Measurements from ENCODE around the gene TTC3.

DNA sequence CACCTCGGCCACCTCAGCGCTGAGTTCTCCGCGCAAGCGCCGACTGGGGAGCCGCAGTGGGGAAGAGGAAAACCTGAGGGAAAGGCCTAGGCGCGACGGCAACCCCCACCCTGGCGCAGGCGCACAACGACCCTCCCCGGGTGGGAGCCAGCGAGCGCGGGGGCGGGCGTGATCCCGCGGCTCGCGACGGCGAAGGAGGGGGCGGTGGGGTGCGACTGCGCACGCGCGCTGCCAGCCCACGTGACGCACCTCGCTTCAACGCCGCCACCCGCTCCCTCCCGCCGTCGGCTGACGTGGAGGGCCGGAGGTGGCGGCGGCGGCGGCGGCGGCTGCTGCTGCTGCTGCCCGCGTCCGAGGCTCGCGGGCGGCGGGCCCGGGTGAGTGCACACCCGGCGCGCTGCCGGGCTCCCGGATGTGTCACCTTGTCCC lies at the start of gene TTC3, which contains the start of gene PIGP:
- no peak for TF ChIP-seq EZH2 (IDR thresholded peaks at IDR 0.05; ENCODE audit: borderline replicate concordance, low read depth, low read length, severe bottlenecking)
- TF ChIP-seq, protein P1, sequence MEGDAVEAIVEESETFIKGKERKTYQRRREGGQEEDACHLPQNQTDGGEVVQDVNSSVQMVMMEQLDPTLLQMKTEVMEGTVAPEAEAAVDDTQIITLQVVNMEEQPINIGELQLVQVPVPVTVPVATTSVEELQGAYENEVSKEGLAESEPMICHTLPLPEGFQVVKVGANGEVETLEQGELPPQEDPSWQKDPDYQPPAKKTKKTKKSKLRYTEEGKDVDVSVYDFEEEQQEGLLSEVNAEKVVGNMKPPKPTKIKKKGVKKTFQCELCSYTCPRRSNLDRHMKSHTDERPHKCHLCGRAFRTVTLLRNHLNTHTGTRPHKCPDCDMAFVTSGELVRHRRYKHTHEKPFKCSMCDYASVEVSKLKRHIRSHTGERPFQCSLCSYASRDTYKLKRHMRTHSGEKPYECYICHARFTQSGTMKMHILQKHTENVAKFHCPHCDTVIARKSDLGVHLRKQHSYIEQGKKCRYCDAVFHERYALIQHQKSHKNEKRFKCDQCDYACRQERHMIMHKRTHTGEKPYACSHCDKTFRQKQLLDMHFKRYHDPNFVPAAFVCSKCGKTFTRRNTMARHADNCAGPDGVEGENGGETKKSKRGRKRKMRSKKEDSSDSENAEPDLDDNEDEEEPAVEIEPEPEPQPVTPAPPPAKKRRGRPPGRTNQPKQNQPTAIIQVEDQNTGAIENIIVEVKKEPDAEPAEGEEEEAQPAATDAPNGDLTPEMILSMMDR (IDR thresholded peaks at IDR 0.05; ENCODE audit: borderline replicate concordance, extremely low read depth, low read length, poor library complexity, severe bottlenecking): no peak

Data from DND-41 (cell line).